Karpas-422 (cell line): ENCODE data around the gene HOXB9. TPM values are rescaled to one million over a fixed set of nuclear protein-coding genes. Genes with fewer than 3 reads are reported as not detected.

Experiments used
- DNase-seq: peaks from one replicate; pipeline ENCODE4 v3.0.0-alpha.2; 2015
- H2AFZ ChIP-seq: fragments of 200-600 bp; sonication (generic); 2 replicates; pipeline ENCODE4 v1.6.1; 2014; ENCODE audit warnings: antibody characterized with exemption, low read length, mixed read lengths
- H3K27ac ChIP-seq: fragments of 200-600 bp; sonication (generic); 2 replicates; pipeline ENCODE4 v1.5.1; 2014; ENCODE audit warnings: mild to moderate bottlenecking, low read length, moderate library complexity
- H3K27me3 ChIP-seq: fragments of 200-600 bp; sonication (generic); 2 replicates; pipeline ENCODE4 v1.6.1; 2014; ENCODE audit warnings: low read length, mixed read lengths
- H3K36me3 ChIP-seq: fragments of 200-600 bp; sonication (generic); 2 replicates; pipeline ENCODE4 v1.6.1; 2014; ENCODE audit warnings: low read length, mixed read lengths; ENCODE audit not compliant: insufficient read depth
- H3K4me1 ChIP-seq: fragments of 200-600 bp; sonication (generic); 2 replicates; pipeline ENCODE4 v1.6.1; 2014; ENCODE audit warnings: mild to moderate bottlenecking, low read length, mixed read lengths
- H3K4me2 ChIP-seq: fragments of 200-600 bp; sonication (generic); 2 replicates; pipeline ENCODE4 v1.6.1; 2014; ENCODE audit warnings: low read length, low read depth, mild to moderate bottlenecking; ENCODE audit not compliant: poor library complexity, severe bottlenecking
- H3K4me3 ChIP-seq: fragments of 200-600 bp; sonication (generic); 2 replicates; pipeline ENCODE4 v1.5.1; 2014; ENCODE audit warnings: mild to moderate bottlenecking, antibody characterized with exemption, low read length, mixed read lengths
- H3K79me2 ChIP-seq: fragments of 200-600 bp; sonication (generic); 2 replicates; pipeline ENCODE4 v1.6.1; 2014; ENCODE audit warnings: mild to moderate bottlenecking, low read length, mixed read lengths
- H3K9ac ChIP-seq: fragments of 200-600 bp; sonication (generic); 2 replicates; pipeline ENCODE4 v1.6.0; 2014; ENCODE audit warnings: low read length
- H3K9me2 ChIP-seq: fragments of 200-600 bp; sonication (generic), shearing (Covaris generic); replicated peaks from 2 replicates; pipeline ENCODE4 v1.6.0; 2014; ENCODE audit warnings: mild to moderate bottlenecking, low read length, moderate library complexity; ENCODE audit not compliant: insufficient read depth
- H3K9me3 ChIP-seq: fragments of 300-700, 200-600 bp; sonication (generic); 2 replicates; pipeline ENCODE4 v1.6.1; 2014; ENCODE audit warnings: low read length, mixed read lengths
- H4K20me1 ChIP-seq: fragments of 200-600 bp; sonication (generic); 2 replicates; pipeline ENCODE4 v1.6.1; 2014; ENCODE audit warnings: mild to moderate bottlenecking, antibody characterized with exemption, low read length, low read depth; ENCODE audit not compliant: insufficient read depth
- total RNA-seq: library from RNA; depleted of rRNA; stranded (reverse); fragments of >200 nt; shearing (Covaris generic); gene quantifications from 2 replicates; pipeline ENCODE4 v1.2.3, GENCODE V29; 2014; ENCODE audit warnings: low replicate concordance

Gene HOXB9
- total RNA-seq, 1 experiment from 2014 or later: 0.82 TPM

GRCh38 chr17:48593126-48593829 is 32.9 kb downstream of the HOXB9 start, which contains the start of gene HOXB5:
HOXB5 (minus strand) TSS chr17:48593779; CDS start chr17:48593682, 97 bp downstream.
- Histone ChIP-seq H3K4me2 (no peak within 1 kb of the TSS), H3K36me3 (no peaks in the 10 kb centered on the region), H3K9ac (no peak within 1 kb of the TSS), H3K4me1 (no peaks in the 10 kb centered on the region), H3K9me3 (no peaks in the 10 kb centered on the region), H3K27me3 (no peaks in the 10 kb centered on the region), H3K4me3 (no peak within 1 kb of the TSS), H3K27ac (no peak within 1 kb of the TSS), H4K20me1 (no peaks in the 10 kb centered on the region), H2AFZ (0 out of 2 replicates have a peak within 1 kb of the TSS, but pooled peaks have one; percentile 54), H3K9me2 (no peaks in the 10 kb centered on the region), H3K79me2 (no peaks in the 10 kb centered on the region)
- DNase-seq: no peak

GRCh38 chr17:48592577-48592976 is 33.6 kb downstream of the HOXB9 start:
- H3K4me3 ChIP-seq: no peak overlapping the region
- no peaks in the 10 kb centered on the region for H3K27me3 ChIP-seq
- H3K79me2 ChIP-seq: no peaks in the 10 kb centered on the region

GRCh38 chr17:48592057-48592514 is 34.1 kb downstream of the HOXB9 start:
- no peaks in the 10 kb centered on the region for H3K36me3 ChIP-seq

More at GRCh38 chr17:48592577-48592976, 33.6 kb downstream of the HOXB9 start:
- no peak overlapping the region for H3K27ac ChIP-seq
- no peaks in the 10 kb centered on the region for H3K9me3 ChIP-seq
- H2AFZ ChIP-seq: no peak overlapping the region
- H3K9ac ChIP-seq: no peak overlapping the region
- no peaks in the 10 kb centered on the region for H4K20me1 ChIP-seq
- H3K4me1 ChIP-seq: no peaks in the 10 kb centered on the region
- DNase-seq: no peak
- H3K9me2 ChIP-seq: no peaks in the 10 kb centered on the region
- no peaks in the 10 kb centered on the region for H3K36me3 ChIP-seq
- no peak overlapping the region for H3K4me2 ChIP-seq

GRCh38 chr17:48591255-48592056 is 34.7 kb downstream of the HOXB9 start:
- H3K36me3 ChIP-seq: no peaks in the 10 kb centered on the region
- H3K4me1 ChIP-seq: peaks cover under 1% of the 10 kb centered on the region; the same call in 1 of the 2 replicates
- no peak overlapping the region for H3K4me2 ChIP-seq
- H2AFZ ChIP-seq: no peak overlapping the region
- no peaks in the 10 kb centered on the region for H4K20me1 ChIP-seq
- no peaks in the 10 kb centered on the region for H3K79me2 ChIP-seq
- no peaks in the 10 kb centered on the region for H3K9me2 ChIP-seq
- no peak overlapping the region for H3K4me3 ChIP-seq
- no peak for DNase-seq
- no peak overlapping the region for H3K9ac ChIP-seq
- H3K9me3 ChIP-seq: no peaks in the 10 kb centered on the region
- no peaks in the 10 kb centered on the region for H3K27me3 ChIP-seq
- no peak overlapping the region for H3K27ac ChIP-seq

More at GRCh38 chr17:48592057-48592514, 34.1 kb downstream of the HOXB9 start:
- no peak for DNase-seq
- Histone ChIP-seq H3K9ac (no peak overlapping the region), H3K79me2 (no peaks in the 10 kb centered on the region), H3K4me3 (no peak overlapping the region), H2AFZ (no peak overlapping the region), H3K9me3 (no peaks in the 10 kb centered on the region), H3K27me3 (no peaks in the 10 kb centered on the region), H3K9me2 (no peaks in the 10 kb centered on the region), H3K4me1 (no peaks in the 10 kb centered on the region), H3K27ac (no peak overlapping the region), H4K20me1 (no peaks in the 10 kb centered on the region), H3K4me2 (no peak overlapping the region)

GRCh38 chr17:48590607-48591161 is 35.5 kb downstream of the HOXB9 start:
- H2AFZ ChIP-seq: no peak overlapping the region
- H4K20me1 ChIP-seq: no peaks in the 10 kb centered on the region
- H3K4me1 ChIP-seq: peaks cover 8% of the 10 kb centered on the region
- H3K27me3 ChIP-seq: peaks cover 4% of the 10 kb centered on the region; the same call in 1 of the 2 replicates
- H3K79me2 ChIP-seq: no peaks in the 10 kb centered on the region
- no peak overlapping the region for H3K27ac ChIP-seq
- no peak overlapping the region for H3K4me3 ChIP-seq
- no peaks in the 10 kb centered on the region for H3K9me2 ChIP-seq
- no peak overlapping the region for H3K9ac ChIP-seq
- H3K4me2 ChIP-seq: no peak overlapping the region
- no peak for DNase-seq
- no peaks in the 10 kb centered on the region for H3K9me3 ChIP-seq
- no peaks in the 10 kb centered on the region for H3K36me3 ChIP-seq

- Histone ChIP-seq H3K27ac (no peak within 1 kb of the TSS), H3K4me2 (no peak within 1 kb of the TSS), H4K20me1 (no peaks in the 10 kb centered on the region), H3K4me1 (peaks cover 13% of the 10 kb centered on the region), H3K27me3 (peaks cover 4% of the 10 kb centered on the region; the same call in 1 of the 2 replicates), H3K36me3 (no peaks in the 10 kb centered on the region), H3K79me2 (no peaks in the 10 kb centered on the region), H3K9ac (no peak within 1 kb of the TSS), H2AFZ (no peak within 1 kb of the TSS), H3K4me3 (no peak within 1 kb of the TSS), H3K9me2 (no peaks in the 10 kb centered on the region), H3K9me3 (no peaks in the 10 kb centered on the region)
- no peak for DNase-seq
These were observed 36.1 kb downstream of the HOXB9 start, which contains the start of gene HOXB3 for GRCh38 chr17:48589831-48590606. HOXB3 (minus strand) TSS chr17:48590241; CDS start chr17:48552474, 37,767 bp downstream.

- no peaks in the 10 kb centered on the region for H3K9me3 ChIP-seq
- no peaks in the 10 kb centered on the region for H3K36me3 ChIP-seq
- H4K20me1 ChIP-seq: no peaks in the 10 kb centered on the region
- no peak for DNase-seq
- H3K4me3 ChIP-seq: no peak overlapping the region
- H2AFZ ChIP-seq: no peak overlapping the region
- peaks cover 4% of the 10 kb centered on the region; the same call in 1 of the 2 replicates for H3K27me3 ChIP-seq
- H3K27ac ChIP-seq: no peak overlapping the region
- H3K4me2 ChIP-seq: no peak overlapping the region
- no peaks in the 10 kb centered on the region for H3K79me2 ChIP-seq
- H3K9ac ChIP-seq: no peak overlapping the region
- H3K4me1 ChIP-seq: peaks cover 15% of the 10 kb centered on the region
- no peaks in the 10 kb centered on the region for H3K9me2 ChIP-seq
These were observed 36.9 kb downstream of the HOXB9 start for GRCh38 chr17:48589060-48589830.
